Thyroid gland (tissue), 4 donors: ENCODE data around the gene KCNQ1. TPM values are rescaled to one million over a fixed set of nuclear protein-coding genes. Genes with fewer than 3 reads are reported as not detected.

Experiments
- DNase-seq, 2 donors: peaks; one replicate each; pipeline ENCODE4 v3.0.0-alpha.2; 2019
- H3K27ac ChIP-seq, 3 donors: fragments of 200-600 bp; sonication (generic); 1 replicate in 2 of 3; 2 replicates in 1 of 3; pipeline ENCODE4 v1.5.1; 2016 to 2019; ENCODE audit warnings: mild to moderate bottlenecking in 1 of 3, moderate library complexity in 1 of 3
- H3K27me3 ChIP-seq: fragments of 200-600 bp; sonication (generic); one replicate; pipeline ENCODE4 v1.5.1; 2019
- H3K36me3 ChIP-seq, 2 donors: fragments of 200-600 bp; sonication (generic); one replicate each; pipeline ENCODE4 v1.5.1; 2016 to 2019
- H3K4me1 ChIP-seq, 2 donors: fragments of 200-600 bp; sonication (generic); one replicate each; pipeline ENCODE4 v1.5.1; 2017 to 2019
- H3K4me3 ChIP-seq, 3 donors: fragments of 200-600 bp; sonication (generic); replicated peaks in 1 of 3; 1 replicate in 2 of 3; 2 replicates in 1 of 3; pipeline ENCODE4 v1.5.1; 2016; ENCODE audit warnings: mild to moderate bottlenecking in 1 of 3
- H3K9me3 ChIP-seq: fragments of 200-600 bp; sonication (generic); one replicate; pipeline ENCODE4 v1.5.1; 2017
- POLR2A ChIP-seq, 2 donors: fragments of 450-650 bp; IDR thresholded peaks; one replicate each; pipeline ENCODE4 v1.6.1; 2017; ENCODE audit warnings: antibody characterized with exemption in 2 of 2, mild to moderate bottlenecking in 2 of 2, moderate library complexity in 1 of 2
- WGBS, 2 donors: methylation state at CpG; one replicate each; pipeline ENCODE4 v1.1.5; 2017; 5-methylcytosine and 5-hydroxymethylcytosine counted together
- intact Hi-C: fragments of 100-400 bp; cut with DNase I; formaldehyde crosslinking; loops from one replicate; pipeline ENCODE4 v1.15.1; 2023
- total RNA-seq, 4 donors: library from RNA; depleted of rRNA; stranded (reverse); fragments of >200 nt; gene quantifications; one replicate each; pipeline ENCODE4 v1.2.3, GENCODE V29; 2016
- TF ChIP-seq, protein P1 (sequence below), 6 experiments: fragments of 200-600 bp in 3 of 6; fragments of 450-650 bp in 3 of 6; sonication (generic) in 3 of 6; IDR thresholded peaks; one replicate each; pipeline ENCODE4 v1.5.1; 2016 to 2019; ENCODE audit warnings: antibody characterized with exemption in 6 of 6, mild to moderate bottlenecking in 2 of 6, inconsistent platforms in 1 of 6, moderate library complexity in 1 of 6

The KCNQ1 gene
- total RNA-seq, 4 donors from 2014 or later: 51.3 to 103 (median 97.8) TPM

DNA sequence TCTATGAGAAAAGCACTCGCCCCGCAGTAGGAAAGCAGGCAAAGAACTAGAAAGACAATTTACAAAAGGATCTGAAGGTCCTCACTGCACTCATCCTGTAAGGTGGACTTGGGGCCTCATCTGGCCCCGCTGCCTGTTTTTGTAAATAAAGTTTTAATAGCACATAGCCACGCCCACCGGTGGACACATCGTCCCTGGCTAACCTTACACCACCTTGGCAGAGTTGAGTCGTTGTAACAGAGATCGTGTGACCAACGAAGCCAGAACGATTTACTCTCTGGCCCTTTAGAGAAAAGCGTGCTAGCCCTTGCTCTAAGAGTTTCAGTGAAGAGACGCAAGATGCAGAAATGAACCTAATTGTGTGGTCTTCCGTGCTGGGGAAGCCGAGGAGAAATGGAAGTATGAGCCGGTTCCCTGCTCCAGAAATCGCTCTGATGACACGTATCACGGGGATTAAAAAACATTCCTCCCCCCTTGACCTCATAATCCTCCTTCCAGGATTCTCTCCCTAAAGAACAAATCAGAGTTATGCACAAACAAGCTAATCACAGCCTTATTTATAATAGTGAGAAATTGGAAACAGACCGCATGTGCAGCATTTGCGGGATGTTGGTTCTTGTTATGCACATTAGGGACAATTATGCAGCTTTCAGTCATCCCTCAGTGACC, 360.7 kb downstream of the KCNQ1 start:
- no peaks in the 10 kb centered on the region for H3K9me3 ChIP-seq
- no peaks in the 10 kb centered on the region for H3K27me3 ChIP-seq
- H3K27ac ChIP-seq: no peak overlapping the region
- no peak for TF ChIP-seq POLR2A (IDR thresholded peaks at IDR 0.05)
- TF ChIP-seq, protein P1, sequence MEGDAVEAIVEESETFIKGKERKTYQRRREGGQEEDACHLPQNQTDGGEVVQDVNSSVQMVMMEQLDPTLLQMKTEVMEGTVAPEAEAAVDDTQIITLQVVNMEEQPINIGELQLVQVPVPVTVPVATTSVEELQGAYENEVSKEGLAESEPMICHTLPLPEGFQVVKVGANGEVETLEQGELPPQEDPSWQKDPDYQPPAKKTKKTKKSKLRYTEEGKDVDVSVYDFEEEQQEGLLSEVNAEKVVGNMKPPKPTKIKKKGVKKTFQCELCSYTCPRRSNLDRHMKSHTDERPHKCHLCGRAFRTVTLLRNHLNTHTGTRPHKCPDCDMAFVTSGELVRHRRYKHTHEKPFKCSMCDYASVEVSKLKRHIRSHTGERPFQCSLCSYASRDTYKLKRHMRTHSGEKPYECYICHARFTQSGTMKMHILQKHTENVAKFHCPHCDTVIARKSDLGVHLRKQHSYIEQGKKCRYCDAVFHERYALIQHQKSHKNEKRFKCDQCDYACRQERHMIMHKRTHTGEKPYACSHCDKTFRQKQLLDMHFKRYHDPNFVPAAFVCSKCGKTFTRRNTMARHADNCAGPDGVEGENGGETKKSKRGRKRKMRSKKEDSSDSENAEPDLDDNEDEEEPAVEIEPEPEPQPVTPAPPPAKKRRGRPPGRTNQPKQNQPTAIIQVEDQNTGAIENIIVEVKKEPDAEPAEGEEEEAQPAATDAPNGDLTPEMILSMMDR (IDR thresholded peaks at IDR 0.05): no peak
- no peak overlapping the region for H3K4me3 ChIP-seq
- no peaks in the 10 kb centered on the region for H3K36me3 ChIP-seq
- WGBS, 2 donors: 82 to 90% methylated on average over 20 of the region's 20 CpGs
- intact Hi-C loops: no loop called here
- peak in 1 of 2 donors; percentile 1 for DNase-seq
- peaks cover 7 to 18% of the 10 kb centered on the region in 2 donors for H3K4me1 ChIP-seq

DNA sequence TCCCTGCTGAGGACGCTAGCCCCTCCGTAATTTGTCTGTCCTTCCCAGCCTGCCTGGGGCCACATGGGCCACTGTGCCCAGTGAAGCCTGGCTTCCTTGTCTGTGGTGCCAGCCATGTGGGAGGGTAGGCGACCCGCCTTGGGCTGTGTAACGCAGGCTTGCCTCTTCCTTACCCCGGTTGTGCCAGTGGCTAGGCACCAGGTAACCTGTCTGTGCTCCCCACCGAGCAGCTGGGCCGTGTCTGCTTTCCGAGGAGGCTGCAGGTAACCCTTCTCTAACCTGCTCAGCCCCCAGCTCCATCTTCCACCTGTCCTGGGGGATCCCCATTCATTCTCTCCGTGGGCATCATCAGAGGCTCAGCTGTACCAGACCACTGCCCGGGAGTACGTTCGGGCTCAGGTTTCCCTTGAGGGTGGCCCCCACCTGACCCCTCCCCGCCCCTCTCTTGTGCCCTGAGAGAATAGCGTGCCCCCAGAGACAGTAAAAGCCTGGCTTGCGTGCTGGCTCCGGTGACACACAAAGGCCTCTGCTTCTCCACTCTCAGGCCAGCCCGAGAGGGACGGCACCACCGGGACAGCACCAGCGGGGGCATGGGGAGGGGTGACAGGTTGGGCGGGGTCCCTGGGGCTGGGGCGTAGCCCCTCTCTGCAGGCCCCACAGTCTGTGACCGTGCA, 361.7 kb downstream of the KCNQ1 start:
- no peak for TF ChIP-seq POLR2A (IDR thresholded peaks at IDR 0.05)
- TF ChIP-seq, protein P1 (IDR thresholded peaks at IDR 0.05): no peak
- Histone ChIP-seq H3K36me3 (no peaks in the 10 kb centered on the region), H3K27me3 (no peaks in the 10 kb centered on the region), H3K4me1 (peaks cover 7 to 18% of the 10 kb centered on the region in 2 donors), H3K4me3 (no peak overlapping the region), H3K27ac (no peak overlapping the region), H3K9me3 (no peaks in the 10 kb centered on the region)
- peak; percentile 16 to 20 for DNase-seq
- intact Hi-C loops: no loop called here
- WGBS, 2 donors: 76 to 83% methylated on average over 17 to 19 of the region's 24 CpGs

DNA sequence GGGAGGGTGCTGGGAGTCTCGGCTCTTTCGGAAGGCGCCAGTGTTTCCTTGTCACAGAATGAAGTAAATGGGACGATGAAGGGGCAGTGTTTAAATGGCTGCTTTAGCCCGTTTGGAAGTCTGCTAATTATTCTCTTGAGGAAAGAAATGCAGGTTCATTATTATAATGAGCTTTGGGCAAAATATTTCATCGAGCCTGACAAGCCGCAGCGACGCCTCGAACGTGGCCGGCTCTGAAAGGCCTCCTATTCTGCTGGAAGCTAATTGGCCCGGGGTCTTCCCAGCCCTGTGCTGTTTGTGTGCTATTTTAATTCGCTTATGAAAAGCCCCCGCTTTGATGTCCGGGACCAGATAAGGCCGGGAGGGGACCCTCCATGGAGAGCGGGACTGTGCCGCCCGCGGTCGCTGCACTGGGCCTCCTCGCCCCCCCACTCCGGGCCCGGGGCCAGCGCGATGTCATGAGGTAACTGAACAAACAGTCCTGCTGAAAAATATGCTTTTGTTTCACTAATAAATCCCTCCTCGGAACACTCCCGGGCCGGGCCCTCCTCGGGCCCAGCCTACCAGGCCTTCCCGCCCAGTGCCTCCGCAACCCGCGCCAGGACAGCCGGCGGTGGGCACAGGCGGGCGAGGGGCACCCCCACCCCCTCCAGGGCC, 362.3 kb downstream of the KCNQ1 start:
- Histone ChIP-seq H3K4me3 (no peak overlapping the region), H3K9me3 (no peaks in the 10 kb centered on the region), H3K36me3 (no peaks in the 10 kb centered on the region), H3K4me1 (peaks cover 7 to 18% of the 10 kb centered on the region in 2 donors), H3K27me3 (no peaks in the 10 kb centered on the region), H3K27ac (peak overlapping the region in 2 of 3 donors; percentile 34 to 69)
- intact Hi-C loops: no loop called here
- WGBS, 2 donors: 33 to 36% methylated on average over 33 to 39 of the region's 39 CpGs
- no peak for TF ChIP-seq POLR2A (IDR thresholded peaks at IDR 0.05)
- TF ChIP-seq, protein P1 (IDR thresholded peaks at IDR 0.05): no peak
- peak; percentile 88 to 91 for DNase-seq

DNA sequence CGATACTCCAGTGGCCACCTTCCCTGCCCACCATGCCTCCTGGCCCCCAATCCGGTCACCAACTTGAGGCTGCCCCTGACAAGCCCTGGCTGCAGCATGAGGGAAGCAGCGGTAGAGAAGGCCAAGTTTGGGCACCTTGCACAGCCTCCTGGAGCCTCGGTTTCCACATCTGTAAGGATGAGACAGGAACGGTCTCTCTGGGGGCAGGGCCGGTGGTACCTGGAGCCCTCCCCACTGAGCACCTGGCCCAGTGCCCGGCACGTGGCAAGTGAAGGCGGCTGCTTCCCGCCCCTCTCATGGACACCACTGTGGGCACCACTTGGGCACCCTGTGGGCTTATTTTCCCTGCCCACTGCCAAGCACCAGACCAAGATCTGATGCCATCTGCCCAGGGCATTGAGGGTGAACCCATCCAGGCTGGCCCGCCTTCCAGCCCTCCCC, 363.0 kb downstream of the KCNQ1 start:
- peaks cover 7 to 22% of the 10 kb centered on the region in 2 donors for H3K4me1 ChIP-seq
- H3K27me3 ChIP-seq: no peaks in the 10 kb centered on the region
- peak overlapping the region in 2 of 3 donors; percentile 34 to 69 for H3K27ac ChIP-seq
- H3K9me3 ChIP-seq: no peaks in the 10 kb centered on the region
- DNase-seq: peak; percentile 2 to 6
- no peak overlapping the region for H3K4me3 ChIP-seq
- WGBS, 2 donors: 75 to 87% methylated on average over 7 to 9 of the region's 11 CpGs
- TF ChIP-seq, protein P1 (IDR thresholded peaks at IDR 0.05): no peak
- no peak for TF ChIP-seq POLR2A (IDR thresholded peaks at IDR 0.05)
- H3K36me3 ChIP-seq: no peaks in the 10 kb centered on the region
- intact Hi-C loops: no loop called here
